B cell (primary cell): Measurements from ENCODE around the gene TFPT. TPM values are rescaled to one million over a fixed set of nuclear protein-coding genes. Genes with fewer than 3 reads are reported as not detected.

Experiments used
- ATAC-seq: fragments of 200-7000 bp; cut with Tn5 transposase; one replicate; pipeline ENCODE4 v1.10.0; 2021; ENCODE audit warnings: low read depth, mild to moderate bottlenecking, moderate number of reproducible peaks, moderate library complexity
- CTCF ChIA-PET: fragments of 350-600 bp; sonication (Branson Sonifier 250); formaldehyde crosslinking; loops from one replicate; lab custom pipeline; 2021; ENCODE audit warnings: antibody characterized with exemption, inconsistent platforms; lab: Charles Lee
- POLR2A ChIA-PET: fragments of 350-600 bp; sonication (Branson Sonifier 250); formaldehyde crosslinking; loops from one replicate; lab custom pipeline; 2021; ENCODE audit warnings: antibody characterized with exemption; lab: Charles Lee
- DNase-seq: peaks from one replicate; pipeline ENCODE4 v3.0.0; 2013
- H2AFZ ChIP-seq: 2 replicates; pipeline ENCODE4 v1.6.1; 2012; ENCODE audit warnings: mild to moderate bottlenecking, low read depth, low read length; ENCODE audit not compliant: insufficient read depth, poor library complexity, severe bottlenecking
- H3K27ac ChIP-seq, 2 donors: 1 replicate in 1 of 2; 2 replicates in 1 of 2; pipeline ENCODE4 v1.5.1; 2012 to 2013; ENCODE audit warnings: low read length in 2 of 2, mild to moderate bottlenecking in 2 of 2, moderate library complexity in 1 of 2
- H3K27me3 ChIP-seq, 4 experiments: fragments of 200-600 bp in 1 of 4; sonication (generic) in 1 of 4; replicated peaks in 1 of 4; 1 replicate in 2 of 4; 2 replicates in 2 of 4; pipeline versions ENCODE4 v1.6.1 to v1.7.0; 2013 to 2016; ENCODE audit warnings: low read length in 3 of 4, mild to moderate bottlenecking in 2 of 4, mixed read lengths in 1 of 4, moderate library complexity in 1 of 4; ENCODE audit not compliant: insufficient read depth in 4 of 4, control insufficient read depth in 3 of 4; ENCODE audit errors: control extremely low read depth in 1 of 4
- H3K36me3 ChIP-seq, 2 experiments: replicated peaks in 1 of 2; 1 replicate in 1 of 2; 2 replicates in 1 of 2; pipeline versions ENCODE4 v1.6.1 to v1.7.1; 2013; ENCODE audit warnings: low read length in 1 of 2; ENCODE audit not compliant: insufficient read depth in 2 of 2, control insufficient read depth in 1 of 2; ENCODE audit errors: control extremely low read depth in 1 of 2, extremely low read depth in 1 of 2
- H3K4me1 ChIP-seq, 2 donors: fragments of 200-600 bp in 1 of 2; sonication (generic) in 1 of 2; 1 replicate in 1 of 2; 2 replicates in 1 of 2; pipeline versions ENCODE4 v1.5.1 to v1.6.1; 2013 to 2017; ENCODE audit warnings: low read length in 2 of 2; ENCODE audit not compliant: control insufficient read depth in 2 of 2, insufficient read depth in 2 of 2
- H3K4me2 ChIP-seq: replicated peaks from 2 replicates; pipeline ENCODE3; 2012; ENCODE audit warnings: mild to moderate bottlenecking, low read depth, low read length; ENCODE audit not compliant: poor library complexity, severe bottlenecking
- H3K4me3 ChIP-seq, 5 experiments: fragments of 200-600 bp in 1 of 5; sonication (generic) in 1 of 5; 1 replicate in 3 of 5; 2 replicates in 2 of 5; pipeline versions ENCODE4 v1.5.1 to v1.7.0; 2011 to 2016; ENCODE audit warnings: low read length in 4 of 5, mild to moderate bottlenecking in 4 of 5, low read depth in 2 of 5, control low read depth in 1 of 5, moderate library complexity in 1 of 5; ENCODE audit not compliant: insufficient read depth in 1 of 5; ENCODE audit errors: control extremely low read depth in 1 of 5, extremely low read depth in 1 of 5
- H3K79me2 ChIP-seq: fragments of 200-600 bp; sonication (generic); one replicate; pipeline ENCODE4 v1.6.0; 2016; ENCODE audit warnings: low read length; ENCODE audit not compliant: control insufficient read depth, insufficient read depth
- H3K9ac ChIP-seq: fragments of 200-600 bp; sonication (generic); 2 replicates; pipeline ENCODE4 v1.6.1; 2017; ENCODE audit warnings: mild to moderate bottlenecking, low read length, moderate library complexity
- H3K9me3 ChIP-seq, 3 donors: one replicate each; pipeline versions ENCODE4 v1.6.1 to v1.7.1; 2013; ENCODE audit warnings: low read length in 2 of 3; ENCODE audit not compliant: control insufficient read depth in 2 of 3, insufficient read depth in 1 of 3; ENCODE audit errors: control extremely low read depth in 1 of 3
- H4K20me1 ChIP-seq: 2 replicates; pipeline ENCODE4 v1.6.0; 2012; ENCODE audit warnings: mild to moderate bottlenecking, low read length; ENCODE audit not compliant: insufficient read depth, control insufficient read depth, poor library complexity, severe bottlenecking
- H3K27ac Mint-ChIP-seq: one replicate; pipeline ENCODE4 v1.8.0; 2021; ENCODE audit warnings: mixed read lengths
- H3K27me3 Mint-ChIP-seq: one replicate; pipeline ENCODE4 v1.8.0; 2021; ENCODE audit warnings: mixed read lengths
- H3K4me1 Mint-ChIP-seq: one replicate; pipeline ENCODE4 v1.8.0; 2021; ENCODE audit warnings: mixed read lengths
- H3K4me3 Mint-ChIP-seq: one replicate; pipeline ENCODE4 v1.8.0; 2021; ENCODE audit warnings: mixed read lengths
- H3K9me3 Mint-ChIP-seq: one replicate; pipeline ENCODE4 v1.8.0; 2022; ENCODE audit warnings: mixed read lengths; ENCODE audit not compliant: insufficient read depth
- CTCF ChIP-seq: fragments of 200-600 bp; IDR thresholded peaks from one replicate; pipeline ENCODE4 v1.8.0; 2022; ENCODE audit warnings: antibody characterized with exemption, mild to moderate bottlenecking
- EZH2 ChIP-seq: IDR thresholded peaks from 2 replicates; pipeline ENCODE4 v1.6.1; 2012; ENCODE audit warnings: borderline replicate concordance, low read depth, mild to moderate bottlenecking, moderate library complexity, low read length; ENCODE audit not compliant: insufficient read depth, poor library complexity, severe bottlenecking
- WGBS: methylation state at CpG from one replicate; pipeline ENCODE4 v1.1.5; 2013; ENCODE audit warnings: missing lambda C conversion rate; ENCODE audit not compliant: insufficient coverage; 5-methylcytosine and 5-hydroxymethylcytosine counted together
- intact Hi-C: fragments of 100-400 bp; cut with micrococcal nuclease; formaldehyde crosslinking; loops from one replicate; pipeline ENCODE4 v1.10.0; 2022
- polyA plus RNA-seq: library from polyadenylated mRNA; depleted of rRNA; stranded (reverse); fragments of >200 nt; gene quantifications from 2 replicates; pipeline ENCODE4 v1.2.3, GENCODE V29; 2012
- total RNA-seq, 2 donors: library from RNA; stranded (reverse); fragments of 120-200 nt in 1 of 2; gene quantifications; 1 replicate in 1 of 2; 2 replicates in 1 of 2; pipeline versions ENCODE4 v1.2.3 to v1.2.4, GENCODE V29; 2013 to 2022

Gene TFPT
- total and polyA plus RNA-seq, 2 donors (not counting 1 experiment from before 2014, with no cell fraction given), result 8.4 to 12.7 TPM

DNA sequence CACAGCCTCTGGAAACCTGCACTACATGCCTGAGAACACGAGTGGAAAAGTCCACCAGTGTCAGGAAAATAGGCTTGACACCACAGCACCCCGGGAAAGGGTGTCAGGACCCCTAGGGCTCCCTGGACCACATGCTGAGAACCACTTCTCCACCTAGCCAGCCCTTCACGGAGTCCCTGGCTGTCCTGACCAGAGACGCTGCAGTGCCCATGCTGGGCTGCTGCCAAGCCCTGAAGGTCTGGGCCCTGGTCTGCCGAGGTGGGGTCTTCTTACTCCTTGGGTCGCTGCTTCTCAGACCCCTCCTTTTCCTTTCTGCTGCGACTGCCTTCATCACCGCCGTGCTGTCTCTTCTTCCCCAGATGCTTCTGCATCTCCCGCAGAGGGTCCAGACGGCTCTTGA is 41.0 kb upstream of the TFPT start:
- Histone ChIP-seq H3K27me3 (no peaks in the 10 kb centered on the region), H3K79me2 (peaks cover 27% of the 10 kb centered on the region), H2AFZ (no peak overlapping the region), H3K36me3 (peaks cover 2 to 59% of the 10 kb centered on the region in 2 experiments), H3K9ac (no peak overlapping the region), H3K4me1 (peaks cover 19 to 28% of the 10 kb centered on the region in 2 donors), H3K9me3 (no peaks in the 10 kb centered on the region), H4K20me1 (peaks cover 64% of the 10 kb centered on the region), H3K4me2 (no peak overlapping the region), H3K4me3 (no peak overlapping the region), H3K27ac (no peak overlapping the region)
- 94% methylated on average over 7 of the region's 11 CpGs for WGBS
- CTCF ChIA-PET, result no interaction called here
- Mint-ChIP-seq H3K4me1 (peaks cover 33% of the 10 kb centered on the region), H3K27ac (peak overlapping the region; percentile 6), H3K9me3 (no peaks in the 10 kb centered on the region), H3K27me3 (no peaks in the 10 kb centered on the region), H3K4me3 (no peak overlapping the region)
- ATAC-seq (no peak), DNase-seq (no peak)
- no peak for TF ChIP-seq CTCF
- POLR2A ChIA-PET, result no interaction called here
- intact Hi-C loops, result no loop called here

GRCh38 chr19:54155694-54156093 is 40.2 kb upstream of the TFPT start:
- H3K4me3 Mint-ChIP-seq, result no peak overlapping the region
- WGBS, result 91% methylated on average over 15 of the region's 19 CpGs

More at GRCh38 chr19:54155694-54156093, 40.2 kb upstream of the TFPT start:
- intact Hi-C loops, result no loop called here
- no peak overlapping the region for H3K9ac ChIP-seq
- H3K27me3 Mint-ChIP-seq, result no peaks in the 10 kb centered on the region
- peaks cover 29% of the 10 kb centered on the region for H3K4me1 Mint-ChIP-seq
- ATAC-seq, result no peak
- no peak overlapping the region for H2AFZ ChIP-seq
- peaks cover 2 to 62% of the 10 kb centered on the region in 2 experiments for H3K36me3 ChIP-seq
- CTCF ChIA-PET, result interaction anchor here (0.6 to 0.9 kb wide), 2 partner anchors 19 to 37 kb away, joined by 3 read pairs; partner anchors contain the start of gene CNOT3
- POLR2A ChIA-PET, result interaction anchor here (0.6 kb wide), 1 partner anchor 26 kb away, joined by 6 read pairs; no protein-coding TSS in a partner anchor
- no peak overlapping the region for H3K4me3 ChIP-seq
- TF ChIP-seq CTCF (no peak), EZH2 (no peak)
- no peaks in the 10 kb centered on the region for H3K27me3 ChIP-seq
- H3K9me3 Mint-ChIP-seq, result no peaks in the 10 kb centered on the region
- DNase-seq, result no peak
- peaks cover 69% of the 10 kb centered on the region for H4K20me1 ChIP-seq
- no peak overlapping the region for H3K27ac ChIP-seq
- H3K9me3 ChIP-seq, result no peaks in the 10 kb centered on the region
- H3K79me2 ChIP-seq, result peaks cover 25% of the 10 kb centered on the region
- no peak overlapping the region for H3K27ac Mint-ChIP-seq
- peaks cover 16 to 20% of the 10 kb centered on the region in 2 donors for H3K4me1 ChIP-seq
- no peak overlapping the region for H3K4me2 ChIP-seq
